CD14-positive monocyte (primary cell): Measurements from ENCODE around the gene KPNA5. TPM values are rescaled to one million over a fixed set of nuclear protein-coding genes. Genes with fewer than 3 reads are reported as not detected.
A peak's percentile ranks its signal among the peaks of the same experiment; 100 is the strongest.

Experiments
- DNase-seq, 3 donors: peaks; one replicate each; pipeline ENCODE4 v3.0.0-alpha.2; 2011 to 2022
- H2AFZ ChIP-seq: 2 replicates; pipeline ENCODE4 v1.6.0; 2012; ENCODE audit warnings: mild to moderate bottlenecking, low read depth, low read length, inconsistent platforms; ENCODE audit not compliant: insufficient read depth, poor library complexity, severe bottlenecking
- H3K27ac ChIP-seq, 2 donors: 1 replicate in 1 of 2; 2 replicates in 1 of 2; pipeline ENCODE4 v1.5.1; 2012 to 2013; ENCODE audit warnings: low read length in 2 of 2, control low read depth in 1 of 2, inconsistent platforms in 1 of 2, low read depth in 1 of 2, mild to moderate bottlenecking in 1 of 2
- H3K27me3 ChIP-seq, 2 donors: one replicate each; pipeline versions ENCODE4 v1.6.0 to v1.6.1; 2011 to 2013; ENCODE audit warnings: low read length in 2 of 2; ENCODE audit not compliant: control insufficient read depth in 2 of 2, insufficient read depth in 2 of 2
- H3K36me3 ChIP-seq, 2 donors: replicated peaks in 1 of 2; 1 replicate in 1 of 2; 2 replicates in 1 of 2; pipeline versions ENCODE4 v1.5.1 to v1.6.1; 2012 to 2013; ENCODE audit warnings: low read length in 2 of 2, control low read depth in 1 of 2, inconsistent platforms in 1 of 2, mild to moderate bottlenecking in 1 of 2; ENCODE audit not compliant: insufficient read depth in 2 of 2, control insufficient read depth in 1 of 2
- H3K4me1 ChIP-seq, 2 donors: 1 replicate in 1 of 2; 2 replicates in 1 of 2; pipeline versions ENCODE4 v1.5.1 to v1.6.1; 2012 to 2013; ENCODE audit warnings: low read length in 2 of 2, control low read depth in 1 of 2, inconsistent platforms in 1 of 2, mild to moderate bottlenecking in 1 of 2, moderate library complexity in 1 of 2; ENCODE audit not compliant: insufficient read depth in 2 of 2, control insufficient read depth in 1 of 2
- H3K4me2 ChIP-seq: replicated peaks from 2 replicates; pipeline ENCODE3; 2012; ENCODE audit warnings: low read length, moderate library complexity, mild to moderate bottlenecking; ENCODE audit not compliant: poor library complexity, severe bottlenecking; ENCODE audit errors: extremely low read depth
- H3K4me3 ChIP-seq, 3 experiments: fragments of 200-600 bp in 1 of 3; sonication (generic) in 1 of 3; replicated peaks in 1 of 3; 1 replicate in 2 of 3; 2 replicates in 1 of 3; pipeline ENCODE4 v1.5.1; 2011 to 2013; ENCODE audit warnings: low read length in 3 of 3, mild to moderate bottlenecking in 3 of 3, control low read depth in 2 of 3, low read depth in 2 of 3, inconsistent platforms in 1 of 3, moderate library complexity in 1 of 3
- H3K79me2 ChIP-seq: 2 replicates; pipeline ENCODE4 v1.6.0; 2012; ENCODE audit warnings: mild to moderate bottlenecking, control low read depth, inconsistent platforms, low read length, moderate library complexity; ENCODE audit not compliant: insufficient read depth
- H3K9ac ChIP-seq: 2 replicates; pipeline ENCODE4 v1.6.0; 2017; ENCODE audit warnings: low read length, mild to moderate bottlenecking; ENCODE audit not compliant: insufficient read depth, poor library complexity, severe bottlenecking
- H3K9me3 ChIP-seq, 2 donors: replicated peaks in 1 of 2; 1 replicate in 1 of 2; 2 replicates in 1 of 2; pipeline versions ENCODE4 v1.5.1 to v1.6.1; 2012 to 2013; ENCODE audit warnings: low read length in 2 of 2, control low read depth in 1 of 2; ENCODE audit not compliant: control insufficient read depth in 1 of 2, insufficient read depth in 1 of 2
- H4K20me1 ChIP-seq: 2 replicates; pipeline ENCODE4 v1.6.0; 2012; ENCODE audit warnings: mild to moderate bottlenecking, low read length, control low read depth, moderate library complexity; ENCODE audit not compliant: insufficient read depth
- H3K27ac Mint-ChIP-seq, 7 donors: one replicate each; pipeline ENCODE4 v1.8.0; 2020; ENCODE audit warnings: mild to moderate bottlenecking in 7 of 7, mixed read lengths in 7 of 7, moderate library complexity in 6 of 7, inconsistent platforms in 2 of 7
- H3K27me3 Mint-ChIP-seq, 3 donors: one replicate each; pipeline ENCODE4 v1.8.0; 2021 to 2022; ENCODE audit warnings: low read depth in 3 of 3, mild to moderate bottlenecking in 3 of 3, mixed read lengths in 3 of 3, moderate library complexity in 3 of 3, inconsistent platforms in 1 of 3
- H3K36me3 Mint-ChIP-seq, 2 donors: one replicate each; pipeline ENCODE4 v1.8.0; 2020; ENCODE audit warnings: mixed read lengths in 2 of 2, inconsistent platforms in 1 of 2, mild to moderate bottlenecking in 1 of 2
- H3K4me1 Mint-ChIP-seq: one replicate; pipeline ENCODE4 v1.8.0; 2020; ENCODE audit warnings: mild to moderate bottlenecking, mixed read lengths
- H3K4me3 Mint-ChIP-seq, 2 donors: one replicate each; pipeline ENCODE4 v1.8.0; 2020; ENCODE audit warnings: mild to moderate bottlenecking in 2 of 2, mixed read lengths in 2 of 2, moderate library complexity in 1 of 2
- H3K9me3 Mint-ChIP-seq, 7 donors: one replicate each; pipeline ENCODE4 v1.8.0; 2020 to 2022; ENCODE audit warnings: mixed read lengths in 7 of 7, mild to moderate bottlenecking in 6 of 7, moderate library complexity in 6 of 7, inconsistent platforms in 2 of 7
- CTCF ChIP-seq: fragments of 200-600 bp; IDR thresholded peaks from one replicate; pipeline ENCODE4 v1.8.0; 2022; ENCODE audit warnings: antibody characterized with exemption, mild to moderate bottlenecking
- WGBS: methylation state at CpG from one replicate; pipeline ENCODE4 v1.1.5; 2013; ENCODE audit warnings: missing lambda C conversion rate; ENCODE audit not compliant: insufficient coverage; 5-methylcytosine and 5-hydroxymethylcytosine counted together
- intact Hi-C, 2 donors: fragments of 100-400 bp; cut with micrococcal nuclease; formaldehyde crosslinking; loops; one replicate each; pipeline versions ENCODE4 v1.15.0 to v1.15.1; 2023
- polyA plus RNA-seq, 3 donors: library from polyadenylated mRNA; depleted of rRNA in 1 of 3; unstranded in 2 of 3; stranded (reverse) in 1 of 3; fragments of 300-500 nt in 2 of 3; fragments of >200 nt in 1 of 3; fragmentation: Illumina TruSeq in 2 of 3; gene quantifications; 1 replicate in 2 of 3; 2 replicates in 1 of 3; pipeline ENCODE4 v1.2.3, GENCODE V29; 2012 to 2021

KPNA5 gene
- polyA plus RNA-seq, 3 donors = 1.7 to 2.9 (median 2.3) TPM

GRCh38 chr6:116764629-116764960 is 83.6 kb downstream of the KPNA5 start:
- Histone ChIP-seq H3K9me3 (peaks cover 0 to 27% of the 10 kb centered on the region in 2 donors), H3K27me3 (peaks cover 46 to 67% of the 10 kb centered on the region in 2 donors), H4K20me1 (no peaks in the 10 kb centered on the region), H3K79me2 (no peaks in the 10 kb centered on the region), H3K36me3 (no peaks in the 10 kb centered on the region), H3K27ac (no peak overlapping the region), H2AFZ (peak overlapping the region; percentile 41), H3K9ac (no peak overlapping the region), H3K4me2 (peak overlapping the region; percentile 61), H3K4me3 (peak overlapping the region in 1 of 3 experiments; percentile 51), H3K4me1 (peaks cover 6 to 8% of the 10 kb centered on the region in 2 donors)
- no CpG with 5 or more reads among the region's 19 CpGs for WGBS
- Mint-ChIP-seq H3K4me3 (peak overlapping the region; percentile 47 to 86), H3K27ac (no peak overlapping the region), H3K36me3 (peaks cover 0 to 7% of the 10 kb centered on the region in 2 donors), H3K9me3 (peaks cover 0 to 11% (median 7%) of the 10 kb centered on the region in 7 donors), H3K27me3 (peaks cover 50 to 60% (median 59%) of the 10 kb centered on the region in 3 donors), H3K4me1 (peaks cover 12% of the 10 kb centered on the region)
- DNase-seq = no peak
- TF ChIP-seq CTCF = no peak
- intact Hi-C loops = no loop called here

GRCh38 chr6:116764961-116765841 is 84.2 kb downstream of the KPNA5 start, which contains the start of gene FAM162B:
TSS of gene FAM162B (minus strand) at chr6:116765719. CDS start at chr6:116765576, 143 bp downstream.
- Histone ChIP-seq H2AFZ (peak within 1 kb of the TSS; percentile 41), H3K27me3 (peaks cover 46 to 67% of the 10 kb centered on the region in 2 donors), H3K27ac (no peak within 1 kb of the TSS), H4K20me1 (no peaks in the 10 kb centered on the region), H3K79me2 (no peaks in the 10 kb centered on the region), H3K9me3 (peaks cover 0 to 27% of the 10 kb centered on the region in 2 donors), H3K9ac (no peak within 1 kb of the TSS), H3K4me1 (peaks cover 6 to 8% of the 10 kb centered on the region in 2 donors), H3K4me3 (peak within 1 kb of the TSS in 1 of 3 experiments; percentile 51), H3K4me2 (peak within 1 kb of the TSS; percentile 61), H3K36me3 (no peaks in the 10 kb centered on the region)
- Mint-ChIP-seq H3K27ac (peak within 1 kb of the TSS in 1 of 7 donors; percentile 12), H3K4me1 (peaks cover 12% of the 10 kb centered on the region), H3K36me3 (peaks cover 0 to 7% of the 10 kb centered on the region in 2 donors), H3K27me3 (peaks cover 48 to 60% (median 59%) of the 10 kb centered on the region in 3 donors), H3K4me3 (peak within 1 kb of the TSS; percentile 47 to 86), H3K9me3 (peaks cover 0 to 11% (median 7%) of the 10 kb centered on the region in 7 donors)
- DNase-seq = no peak
- WGBS = 1% methylated on average over 82 of the region's 89 CpGs
- TF ChIP-seq CTCF = no peak
- intact Hi-C loops = no loop called here
